Right renal cortex interstitium (tissue), 3 donors: ENCODE data around the gene OR52K1. TPM values are rescaled to one million over a fixed set of nuclear protein-coding genes. Genes with fewer than 3 reads are reported as not detected.

Experiments
- DNase-seq, 3 donors: peaks; one replicate each; pipeline ENCODE4 v3.0.0-alpha.2; 2013; ENCODE audit warnings: low read depth in 3 of 3, low spot score in 2 of 3
- polyA plus RNA-seq, 3 donors: library from polyadenylated mRNA; unstranded; fragments of 120-200 nt; gene quantifications; one replicate each; pipeline ENCODE4 v1.2.1, GENCODE V29; 2013; ENCODE audit not compliant: insufficient read length in 3 of 3

The OR52K1 gene
- polyA plus RNA-seq = under 1 TPM; 0.06 to 0.10 (median 0.07) TPM

DNA sequence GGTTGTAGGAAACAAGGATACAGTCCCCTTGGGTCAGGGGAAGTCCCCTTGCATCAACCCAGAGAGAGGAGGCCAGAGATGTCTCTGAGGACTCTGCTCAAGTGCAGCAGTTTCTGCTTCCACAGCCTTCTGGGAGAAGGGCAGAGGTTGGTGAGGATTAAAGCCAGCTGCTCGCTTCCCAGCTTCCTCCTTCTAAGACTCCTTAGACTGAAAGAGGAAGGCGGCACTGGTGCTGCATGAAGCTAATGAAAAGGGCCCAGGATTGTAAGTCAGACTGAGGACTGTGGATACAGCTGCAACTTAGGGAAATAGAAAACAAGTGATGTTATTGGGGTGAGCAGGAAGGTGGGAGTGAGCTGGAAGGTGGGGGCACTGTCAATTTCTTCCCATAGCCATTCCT lies at the start of gene OR52K1:
Gene OR52K1, plus strand, starts transcription at position 202 of the 400 bp plus-strand sequence. CDS start 6,255 bp downstream, outside the sequence.
- DNase-seq = no peak

DNA sequence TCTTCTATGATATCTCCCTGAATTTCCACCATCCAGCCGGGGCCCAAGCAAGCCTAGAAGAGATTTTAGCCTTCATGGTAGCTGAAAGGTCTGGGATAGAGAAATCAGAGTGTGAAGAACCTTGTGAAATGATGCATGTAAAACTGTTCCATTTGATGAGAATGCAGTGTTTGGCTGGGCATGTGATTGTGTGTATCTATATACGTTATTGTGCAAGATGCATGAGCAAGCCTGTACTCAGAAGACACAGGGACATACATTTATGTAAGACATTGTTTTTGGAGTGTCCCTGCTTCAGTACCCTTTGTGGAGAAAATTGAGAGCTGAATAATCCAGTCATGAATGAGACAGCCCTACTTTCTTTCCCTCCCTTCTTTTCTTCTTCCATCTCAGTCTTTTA lies 48.6 kb upstream of the OR52K1 start:
- no peak for DNase-seq

DNA sequence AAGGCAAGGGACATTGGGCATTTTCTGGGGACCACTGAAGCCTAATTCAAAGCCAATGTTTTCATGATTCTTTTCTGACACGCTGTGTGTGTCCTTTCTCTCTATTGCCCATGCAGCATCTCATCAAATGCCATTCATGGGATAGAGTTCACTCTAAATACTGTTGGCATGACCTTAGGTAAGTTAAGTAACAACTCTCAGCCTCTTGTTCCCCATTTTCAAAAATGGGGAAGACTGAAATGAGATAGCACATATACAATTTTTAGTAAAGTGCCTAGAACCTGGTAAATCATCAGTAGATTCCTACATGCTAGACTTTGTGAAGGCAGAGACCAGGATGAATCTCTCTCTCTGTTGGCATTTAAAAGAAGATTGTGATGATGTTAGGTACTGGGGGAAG lies 46.0 kb upstream of the OR52K1 start:
- DNase-seq = no peak

DNA sequence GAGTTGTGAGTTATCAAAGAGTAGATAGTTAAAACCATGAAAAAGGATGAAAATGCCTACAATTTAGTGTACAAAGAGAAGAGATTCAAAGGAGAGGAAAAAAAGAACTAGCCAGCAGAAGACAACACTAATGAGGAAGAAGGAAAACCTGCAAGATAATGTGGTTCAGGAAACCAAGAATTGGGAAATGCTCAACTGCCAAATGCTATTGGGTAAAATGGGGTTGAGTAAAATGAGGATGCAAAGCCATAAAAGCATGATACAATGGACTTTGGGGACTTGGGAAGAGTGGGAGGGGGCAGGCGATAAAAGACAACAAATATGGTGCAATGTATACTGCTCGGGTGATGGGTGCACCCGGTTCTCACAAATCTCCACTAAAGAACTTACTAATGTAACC lies 40.9 kb upstream of the OR52K1 start:
- no peak for DNase-seq

DNA sequence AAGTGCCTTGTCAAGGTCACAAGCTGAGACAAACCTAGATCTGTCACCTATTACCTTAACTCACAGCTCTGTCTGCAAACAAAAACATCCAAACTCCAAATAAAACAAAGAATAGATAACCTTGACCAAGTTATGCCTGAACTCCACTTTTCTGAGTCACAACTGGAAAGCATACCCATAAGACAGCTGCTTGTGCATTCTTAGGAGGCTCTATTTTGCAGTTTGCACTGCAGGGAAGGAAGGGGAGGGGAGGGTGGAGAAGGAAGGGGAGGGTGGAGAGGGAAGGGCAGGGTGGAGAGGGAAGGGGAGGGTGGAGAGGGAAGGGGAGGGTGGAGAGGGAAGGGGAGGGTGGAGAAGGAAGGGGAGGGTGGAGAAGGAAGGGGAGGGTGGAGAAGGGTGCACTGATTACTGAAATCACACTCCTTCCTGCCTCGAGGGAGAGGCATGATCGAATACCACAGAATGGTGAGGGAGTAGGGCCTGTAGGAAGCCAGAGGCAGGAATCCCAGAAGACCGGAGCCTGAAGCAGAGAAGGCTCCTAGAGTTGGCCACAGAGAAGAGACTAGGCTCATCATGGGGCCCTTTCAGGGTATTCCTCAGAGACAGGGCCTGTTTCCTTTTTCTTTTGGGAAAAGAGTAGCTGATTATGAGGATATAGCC lies 39.1 kb upstream of the OR52K1 start:
- DNase-seq = no peak

DNA sequence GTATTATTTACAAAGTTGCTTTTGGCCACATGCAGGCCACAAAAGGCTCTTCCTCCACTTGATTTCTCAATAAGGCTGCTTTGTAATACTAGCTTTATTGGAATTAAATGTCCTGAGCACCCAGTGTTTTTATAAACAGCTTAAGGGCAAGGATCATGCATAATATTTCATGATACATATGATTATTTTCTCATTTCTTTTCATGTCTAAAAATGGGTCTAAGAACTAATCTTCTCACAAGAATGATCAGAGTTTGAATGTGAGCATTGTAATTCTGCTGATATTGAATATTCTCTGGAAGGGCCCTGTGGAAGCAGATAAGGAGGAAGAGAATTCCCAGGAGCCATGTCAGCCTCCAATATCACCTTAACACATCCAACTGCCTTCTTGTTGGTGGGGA lies 33.5 kb upstream of the OR52K1 start, which contains the start of gene OR52K2:
Gene OR52K2, plus strand, starts transcription at position 301 of the 400 bp plus-strand sequence. Its CDS starts 45 bp downstream, at position 346.
- no peak for DNase-seq

DNA sequence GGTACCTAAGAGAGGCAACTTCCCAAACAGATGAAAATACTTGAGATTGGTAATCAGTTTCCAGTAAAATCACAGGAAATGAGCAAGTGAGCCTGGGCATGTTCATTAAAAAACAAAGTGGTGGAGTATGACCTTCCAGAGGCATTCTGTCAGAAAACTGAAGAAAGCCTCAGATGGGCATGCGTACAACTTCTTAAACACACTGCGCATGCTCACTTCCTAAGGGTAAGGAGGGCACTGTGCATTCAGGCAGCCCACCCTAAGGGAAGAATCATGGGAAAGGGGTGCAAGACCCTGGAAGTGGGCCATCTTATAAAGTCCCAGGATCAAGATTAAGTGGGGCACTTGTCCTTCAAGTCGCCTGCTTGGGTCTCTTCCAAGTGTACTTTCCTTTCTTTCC lies 29.3 kb upstream of the OR52K1 start:
- DNase-seq = no peak

DNA sequence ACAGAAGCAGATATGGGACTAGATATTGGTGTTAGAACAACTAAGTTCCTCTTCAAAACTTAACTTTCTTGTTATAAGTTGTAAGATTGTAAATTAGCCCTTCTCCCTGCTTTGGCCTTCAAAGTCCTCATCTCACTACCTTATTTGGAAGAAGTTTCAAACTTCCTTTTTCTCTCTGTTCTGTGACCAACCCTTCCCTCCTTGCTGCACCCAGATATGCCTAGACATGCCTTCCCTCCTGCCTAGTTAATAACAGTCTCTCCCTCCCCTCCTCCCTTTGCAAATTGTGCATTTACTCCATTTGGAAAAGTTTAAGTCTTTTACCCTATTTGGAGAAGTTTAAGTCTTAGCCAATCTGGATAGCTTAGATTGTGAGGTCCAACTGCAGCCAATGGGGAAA lies 28.4 kb upstream of the OR52K1 start:
- no peak for DNase-seq

DNA sequence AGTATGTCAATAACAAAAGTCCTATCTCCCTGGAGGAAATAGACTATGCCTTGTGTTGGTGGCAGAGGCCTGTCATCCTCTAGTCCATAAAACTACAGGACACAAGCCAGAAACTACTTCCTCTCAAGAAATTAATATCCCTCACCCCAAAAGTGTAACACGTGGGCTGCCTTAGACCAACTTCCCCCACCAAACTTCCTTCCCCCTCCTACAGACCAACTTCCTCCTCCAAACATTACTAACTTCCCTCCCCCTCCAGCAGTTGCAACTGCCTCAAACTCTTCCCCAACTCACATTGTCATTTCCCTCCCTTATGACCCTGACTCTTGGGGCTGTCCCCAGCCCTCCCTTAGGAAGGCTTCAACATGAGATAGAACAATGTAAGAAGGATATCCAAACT lies 27.0 kb upstream of the OR52K1 start:
- no peak for DNase-seq

DNA sequence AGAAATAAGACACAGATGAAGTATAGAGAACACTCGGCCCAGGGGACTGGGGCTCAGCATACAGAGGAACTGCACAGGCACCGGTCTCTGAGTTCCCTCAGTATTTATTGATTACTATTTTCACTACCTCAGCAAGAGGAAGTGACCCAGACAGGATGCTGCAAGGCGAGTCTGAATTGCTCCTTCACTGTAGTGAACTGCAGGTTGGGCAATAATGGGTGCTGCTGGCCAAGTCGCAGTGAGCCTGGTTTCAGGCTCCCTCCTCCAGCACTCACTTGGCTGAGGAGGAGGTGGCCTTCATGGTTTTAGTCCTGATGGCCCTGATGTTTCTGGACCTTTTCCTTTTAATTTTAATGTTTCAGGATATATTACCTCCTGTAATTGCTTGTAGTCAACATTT lies 22.9 kb upstream of the OR52K1 start:
- DNase-seq = no peak

DNA sequence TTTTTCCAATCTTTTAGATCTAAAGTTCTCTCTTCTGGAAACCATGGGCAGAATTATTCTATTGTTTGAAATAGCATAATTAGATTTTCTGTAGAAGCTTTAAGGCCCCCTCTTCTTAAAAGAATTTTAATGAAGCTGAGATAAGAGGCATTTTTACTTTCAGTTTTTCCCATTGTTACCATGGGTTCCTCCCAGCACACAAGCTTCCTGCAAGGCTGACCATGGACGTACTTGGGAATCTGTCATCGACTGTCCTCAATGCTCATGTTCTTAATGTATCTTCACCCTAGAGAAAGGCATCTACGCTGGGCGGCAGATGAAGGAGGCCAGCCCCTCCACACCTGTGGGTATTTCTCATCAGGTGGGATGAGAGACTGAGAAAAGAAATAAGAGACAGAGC lies 22.3 kb upstream of the OR52K1 start:
- DNase-seq = no peak

DNA sequence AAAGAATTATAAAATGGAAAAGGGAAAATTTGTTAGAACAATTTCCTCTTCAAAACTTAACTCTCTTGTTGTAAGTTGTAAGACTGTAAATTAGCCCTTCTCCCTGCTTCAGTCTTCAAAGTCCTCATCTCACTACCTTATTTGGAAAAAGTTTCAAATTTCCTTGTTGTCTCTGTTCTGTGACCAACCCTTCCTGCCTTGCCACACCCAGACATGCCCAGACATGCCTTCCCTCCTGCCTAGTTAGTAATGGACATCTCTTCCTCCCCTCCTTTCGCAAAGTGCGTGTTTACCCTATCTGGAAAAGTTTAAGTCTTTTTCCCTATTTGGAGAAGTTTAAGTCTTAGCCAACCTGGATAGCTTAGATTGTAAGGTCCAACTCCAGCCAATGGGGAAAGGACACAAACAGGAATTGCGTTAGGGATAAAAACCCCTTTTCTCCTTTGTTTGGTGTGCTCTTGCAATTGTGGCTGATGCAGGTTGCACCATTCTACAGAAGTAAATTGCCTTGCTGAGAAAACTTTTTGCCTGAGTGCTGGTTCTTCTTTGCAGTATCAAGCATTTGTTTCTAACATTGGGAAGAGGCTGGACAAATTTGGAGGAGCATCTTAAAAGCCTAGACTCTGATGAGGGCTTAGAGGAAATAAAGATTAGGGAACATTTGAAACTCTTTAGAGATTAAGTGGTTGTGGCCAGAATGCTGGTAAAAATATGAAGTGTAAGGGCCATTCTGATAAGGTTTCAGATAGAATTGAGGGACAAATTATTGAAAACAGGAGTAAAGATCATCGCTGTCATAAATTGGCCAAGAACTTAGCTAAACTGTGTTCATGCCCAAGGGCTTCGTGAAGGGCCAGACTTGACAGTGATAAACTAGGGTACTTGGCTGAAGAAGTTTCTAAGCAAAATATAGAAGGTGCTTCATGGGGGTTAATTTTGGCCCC lies 18.0 kb upstream of the OR52K1 start:
- no peak for DNase-seq

DNA sequence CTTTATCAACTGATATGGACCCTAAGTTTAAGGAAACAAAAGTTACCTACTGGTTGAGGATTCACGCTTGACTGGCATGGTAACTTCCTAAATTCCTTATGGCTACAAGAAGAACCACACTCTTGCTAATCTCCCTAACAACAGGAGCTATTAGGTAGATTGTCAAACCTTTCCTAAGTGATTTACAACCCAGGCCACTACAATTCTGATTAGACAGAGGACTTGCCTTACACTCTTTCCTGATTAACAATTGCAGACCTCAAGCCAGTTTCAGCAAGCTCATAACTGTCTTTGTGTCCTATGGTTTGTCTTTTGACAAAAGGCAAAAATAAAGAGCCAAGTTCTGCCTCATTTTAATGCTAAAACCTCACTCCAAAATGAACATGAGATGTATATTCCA lies 17.0 kb upstream of the OR52K1 start:
- no peak for DNase-seq

DNA sequence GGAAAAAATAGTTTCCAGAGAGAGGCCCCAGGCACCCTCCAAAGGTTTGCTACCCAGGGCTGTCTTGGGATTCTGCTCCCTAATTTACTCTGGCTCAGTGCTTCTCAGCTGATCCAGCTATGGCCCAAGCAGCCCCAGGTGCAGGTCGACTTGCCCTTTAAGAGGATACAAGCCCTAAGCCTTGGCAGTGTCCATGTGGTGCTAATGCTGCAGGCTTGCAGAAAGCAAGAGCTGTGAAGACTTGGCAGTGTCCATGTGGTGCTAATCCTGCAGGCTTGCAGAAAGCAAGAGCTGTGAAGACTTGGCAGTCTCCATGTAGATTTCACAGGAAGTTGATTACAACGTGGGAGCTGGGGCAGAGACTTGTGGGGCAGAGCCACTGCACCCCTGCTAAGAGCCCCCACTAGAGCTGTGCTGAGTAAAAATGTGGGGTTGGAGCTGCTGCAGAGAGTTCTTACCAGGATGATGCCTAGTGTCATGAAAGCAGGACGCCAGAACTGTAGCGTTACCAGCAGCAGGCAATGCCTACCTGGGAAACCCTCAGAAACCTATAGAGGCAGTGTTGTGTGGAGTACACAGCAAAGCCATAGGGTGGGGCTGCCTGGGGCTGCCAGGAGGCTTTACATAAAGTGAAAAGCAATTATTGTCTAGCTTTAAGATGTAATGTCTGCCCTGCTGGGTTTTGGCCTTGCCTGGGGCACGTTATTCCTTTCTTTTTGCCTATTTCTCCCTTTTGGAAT lies 16.1 kb upstream of the OR52K1 start:
- DNase-seq = no peak

DNA sequence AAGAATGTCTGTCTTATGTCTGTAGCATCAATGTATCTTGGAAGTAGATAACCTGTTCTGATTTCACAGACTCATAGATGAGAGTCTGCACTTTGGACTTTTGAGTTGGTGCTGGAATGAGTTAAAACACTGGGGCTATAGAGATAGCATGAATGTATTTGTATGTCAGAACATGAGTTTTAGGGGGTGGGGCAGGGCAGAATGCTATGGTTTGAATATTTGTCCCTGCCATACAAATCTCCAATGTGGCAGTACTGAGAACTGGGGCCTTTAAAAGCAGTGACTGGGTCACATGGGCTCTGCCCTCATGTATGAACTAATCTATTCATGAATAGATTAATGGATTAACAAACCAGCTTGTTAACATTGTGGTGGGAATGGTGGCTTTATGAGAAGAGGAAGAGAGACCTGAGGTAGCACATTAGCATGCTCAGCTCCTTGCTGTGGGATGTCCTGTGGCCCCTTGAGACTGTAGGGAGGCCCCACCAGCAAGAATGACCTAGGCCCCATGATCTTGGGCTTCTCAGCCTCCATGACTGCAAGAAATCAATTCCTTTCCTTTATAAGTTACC lies 15.5 kb upstream of the OR52K1 start:
- DNase-seq = no peak

DNA sequence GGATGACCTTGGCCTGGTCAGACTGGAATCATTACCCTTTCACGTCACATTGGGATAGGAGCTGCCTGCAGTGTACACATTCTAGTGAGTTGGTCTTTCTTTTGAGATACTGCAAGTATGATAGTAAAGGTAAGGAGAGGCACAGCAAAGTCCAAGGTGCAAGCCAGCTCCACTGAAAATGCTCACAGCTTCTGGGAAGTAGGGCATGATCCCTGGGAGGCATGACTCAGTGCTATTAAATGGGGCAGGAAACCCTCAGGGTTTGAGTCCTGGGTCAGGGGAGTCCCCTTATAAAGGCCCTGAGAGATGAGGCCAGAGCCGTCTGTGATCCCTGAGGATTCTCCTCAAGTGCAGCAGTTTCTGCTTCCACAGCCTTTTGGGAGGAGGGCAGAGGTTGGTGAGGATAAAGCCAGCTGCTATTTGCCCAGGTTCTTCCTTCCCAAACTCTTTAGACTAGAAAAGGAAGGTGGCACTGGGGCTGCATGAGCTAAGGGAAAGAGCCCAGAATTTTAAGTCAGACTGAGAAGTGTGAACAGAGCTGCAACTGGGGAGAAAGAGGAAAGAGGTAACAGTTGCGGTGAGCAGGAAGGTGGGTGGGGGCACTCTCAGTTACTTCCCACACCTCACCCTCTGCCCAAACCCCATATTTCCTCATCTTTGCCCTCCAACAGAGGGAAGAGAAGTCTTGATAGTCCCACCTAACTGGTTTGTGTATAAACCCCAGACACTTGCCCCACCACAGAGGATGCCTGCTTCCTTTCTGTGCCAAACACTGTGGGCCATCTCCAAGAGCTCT lies 14.4 kb upstream of the OR52K1 start:
- DNase-seq = no peak

DNA sequence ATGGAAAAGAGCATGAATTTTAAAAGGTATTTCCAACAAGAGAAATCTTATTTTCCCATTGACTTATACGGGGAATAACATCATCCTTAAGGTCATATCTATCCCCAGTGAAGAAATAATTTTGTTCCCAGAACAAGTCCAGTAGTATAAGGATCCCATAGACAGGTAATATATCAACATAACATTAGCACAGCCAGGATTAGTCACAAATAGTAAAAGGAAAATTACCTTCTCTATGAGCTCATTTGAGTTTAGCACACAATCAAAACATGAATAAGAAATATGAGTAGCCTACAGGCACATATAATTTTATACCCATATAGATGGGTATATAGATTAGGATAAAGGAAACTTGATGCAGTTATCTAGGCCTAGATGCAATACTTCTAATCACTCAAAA lies 2.8 kb upstream of the OR52K1 start:
- no peak for DNase-seq

DNA sequence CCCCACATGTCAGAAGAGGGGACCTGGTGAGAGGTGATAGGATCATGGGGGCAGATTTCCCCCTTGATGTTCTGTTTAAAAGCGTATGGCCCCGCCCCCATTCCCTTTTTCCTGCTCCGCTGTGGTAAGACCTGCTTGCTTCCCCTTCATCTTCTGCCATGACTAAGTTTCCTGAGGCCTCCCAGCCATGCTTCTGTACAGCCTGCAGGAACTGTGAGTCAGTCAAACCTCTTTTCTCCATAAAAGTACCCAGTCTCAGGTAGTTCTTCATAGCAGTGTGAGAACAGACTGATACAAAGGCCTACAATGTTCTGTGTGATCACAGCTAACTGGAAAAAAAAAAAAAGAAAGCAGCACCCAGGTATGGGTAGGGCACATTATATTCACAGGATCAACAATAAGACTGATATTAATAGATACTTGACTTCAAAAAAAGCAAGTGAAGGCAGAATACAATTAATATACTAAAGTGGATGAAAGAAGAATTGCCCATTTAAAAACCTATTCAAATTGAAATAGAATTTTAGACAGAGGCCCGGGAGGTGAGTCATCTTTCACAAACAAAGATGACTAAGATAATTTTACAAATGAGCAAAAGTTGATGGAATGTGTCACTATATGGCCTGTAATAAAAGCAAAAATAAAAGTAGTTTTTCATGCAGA lies 1.7 kb upstream of the OR52K1 start:
- DNase-seq = no peak

DNA sequence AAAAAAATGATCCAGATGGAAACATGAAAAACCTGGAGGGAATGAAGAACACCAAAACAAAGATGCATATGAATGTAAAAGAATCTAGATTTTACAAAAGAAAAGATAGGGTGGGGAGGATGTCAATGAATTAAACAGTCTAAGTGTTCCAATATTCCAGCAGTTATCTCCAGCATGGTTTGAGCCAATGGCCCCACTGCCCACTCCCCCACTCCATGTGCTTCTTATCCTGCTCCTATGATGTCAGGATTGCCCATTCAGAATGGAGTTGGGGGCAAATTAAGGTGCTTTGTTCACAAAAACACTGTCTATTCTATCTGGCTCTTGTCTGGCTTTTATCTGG lies 1.2 kb upstream of the OR52K1 start:
- no peak for DNase-seq

DNA sequence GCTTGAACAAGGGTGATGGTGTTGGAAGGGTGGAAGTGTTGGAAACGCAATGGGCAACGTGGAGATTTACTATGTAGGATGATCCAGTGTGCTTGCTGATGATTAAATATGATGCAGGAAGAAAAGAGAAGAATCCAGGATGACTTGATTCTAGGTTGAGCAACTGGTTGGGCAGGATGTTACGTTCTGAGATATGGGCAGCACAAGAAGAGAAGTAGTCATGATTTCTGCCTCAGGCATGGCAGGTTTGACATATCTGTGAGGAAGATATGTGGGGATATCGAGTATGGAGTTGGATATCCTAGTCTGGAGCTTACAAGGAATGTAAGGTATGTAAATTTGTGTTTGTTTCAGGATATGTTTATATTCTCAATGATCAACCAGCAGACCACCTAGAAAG lies 1.9 kb downstream of the OR52K1 start:
- DNase-seq = no peak
